Fibroblast of skin of abdomen (primary cell): ENCODE measurements around the gene PARS2. TPM values are rescaled to one million over a fixed set of nuclear protein-coding genes. Genes with fewer than 3 reads are reported as not detected.

Experiments
- DNase-seq: peaks from one replicate; pipeline ENCODE4 v3.0.0-alpha.2; 2013
- polyA plus RNA-seq, 2 experiments: library from polyadenylated mRNA; unstranded; fragments of 120-200 nt; gene quantifications; one replicate each; pipeline ENCODE4 v1.2.1, GENCODE V29; 2013; ENCODE audit not compliant: insufficient read length in 2 of 2

The PARS2 gene
- polyA plus RNA-seq (2013, experiment 1 of 2; ENCODE audit: insufficient read length) = 4.5 TPM
- polyA plus RNA-seq (2013, experiment 2 of 2; ENCODE audit: insufficient read length) = 4.4 TPM

DNA sequence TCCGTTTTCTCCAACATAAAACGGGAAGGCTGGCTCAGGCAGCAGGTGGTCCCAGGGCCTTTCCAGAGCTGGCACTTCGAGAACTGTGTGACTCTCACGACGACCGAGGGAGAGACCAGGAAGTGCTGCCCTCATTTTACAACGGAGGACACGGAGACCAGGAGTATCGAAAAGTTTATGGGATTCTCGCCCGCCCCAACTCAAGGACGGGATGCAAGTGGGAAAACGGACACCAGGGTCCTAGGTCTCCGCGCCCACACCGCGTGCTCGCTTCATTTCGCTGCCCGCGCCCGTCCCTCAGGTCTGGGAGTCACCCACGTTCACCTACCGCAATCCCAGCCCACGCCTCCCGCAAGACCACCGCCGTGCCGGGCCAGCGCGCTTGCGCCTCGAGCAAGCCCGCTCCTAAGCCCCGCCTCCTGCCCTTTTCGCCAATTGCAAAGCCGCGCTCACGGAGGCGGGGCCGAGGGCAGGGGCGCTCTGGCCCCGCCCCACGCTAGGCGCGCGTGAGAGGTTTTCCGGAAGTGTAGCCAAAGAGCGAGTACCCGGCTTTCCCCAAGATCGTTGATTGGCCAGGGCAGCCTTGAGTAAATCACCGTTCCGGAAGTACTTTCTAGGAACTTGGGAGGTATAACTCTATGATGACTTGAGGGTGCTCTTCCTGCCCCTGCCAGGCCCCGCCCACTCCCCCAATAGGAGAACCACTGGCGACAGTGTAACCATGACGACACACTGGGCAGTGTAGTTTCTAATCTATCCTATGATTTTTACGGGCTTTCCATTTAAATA lies at the start of gene PARS2:
Gene PARS2 (minus strand): TSS at position 391 of the 789 bp plus-strand sequence. CDS start 5,362 bp downstream, outside the sequence.
- peak; percentile 100 for DNase-seq

DNA sequence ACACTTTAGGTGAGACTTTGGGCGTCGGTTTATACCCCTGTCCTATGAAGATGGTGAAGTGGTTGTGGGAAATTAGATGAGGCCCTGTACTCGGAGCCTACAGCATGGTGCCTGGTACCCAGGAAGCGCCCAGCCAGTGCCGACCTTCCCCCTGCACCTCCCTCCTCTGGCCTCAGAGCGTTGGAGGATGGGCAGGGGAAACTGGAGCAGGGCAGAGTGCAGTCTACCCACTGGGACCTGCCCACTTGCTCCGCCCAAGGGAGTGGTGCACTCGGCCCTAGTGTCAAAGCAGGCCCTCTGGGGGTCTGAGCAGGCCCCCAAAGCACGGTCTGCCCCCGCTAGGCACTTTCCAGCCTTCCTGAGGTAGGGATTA lies 49.8 kb upstream of the PARS2 start:
- DNase-seq = no peak

DNA sequence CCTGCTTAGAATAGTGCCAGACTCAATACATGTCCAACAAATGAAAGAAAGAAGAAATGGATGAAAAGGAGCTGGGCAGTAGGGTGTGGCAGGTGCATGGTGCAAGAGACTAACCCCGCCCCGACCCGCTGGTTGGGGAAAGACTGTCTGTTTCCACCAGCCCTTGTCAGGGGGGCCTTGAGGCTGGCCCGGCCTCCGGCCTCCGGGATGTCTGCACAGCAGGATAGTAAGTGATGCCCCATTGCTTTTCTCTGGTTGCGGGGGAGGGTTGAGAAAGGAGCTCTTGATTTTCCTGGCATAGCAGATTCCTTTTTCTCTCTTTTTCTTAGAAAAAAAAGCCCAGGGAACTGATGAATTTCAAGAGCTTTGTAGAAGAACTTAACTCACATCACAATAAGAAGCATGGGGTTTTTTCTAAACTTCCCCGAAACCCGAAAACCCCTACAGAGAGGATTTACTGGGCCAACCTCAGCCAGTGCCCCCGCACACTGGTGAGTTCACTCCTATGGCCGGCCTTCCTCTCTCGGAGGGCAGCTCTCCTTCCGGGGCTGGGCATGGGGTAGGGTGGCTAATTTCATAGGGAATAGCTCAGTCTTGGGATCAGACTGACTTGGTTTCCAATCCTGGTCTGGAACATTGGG lies 49.3 kb upstream of the PARS2 start:
- no peak for DNase-seq

DNA sequence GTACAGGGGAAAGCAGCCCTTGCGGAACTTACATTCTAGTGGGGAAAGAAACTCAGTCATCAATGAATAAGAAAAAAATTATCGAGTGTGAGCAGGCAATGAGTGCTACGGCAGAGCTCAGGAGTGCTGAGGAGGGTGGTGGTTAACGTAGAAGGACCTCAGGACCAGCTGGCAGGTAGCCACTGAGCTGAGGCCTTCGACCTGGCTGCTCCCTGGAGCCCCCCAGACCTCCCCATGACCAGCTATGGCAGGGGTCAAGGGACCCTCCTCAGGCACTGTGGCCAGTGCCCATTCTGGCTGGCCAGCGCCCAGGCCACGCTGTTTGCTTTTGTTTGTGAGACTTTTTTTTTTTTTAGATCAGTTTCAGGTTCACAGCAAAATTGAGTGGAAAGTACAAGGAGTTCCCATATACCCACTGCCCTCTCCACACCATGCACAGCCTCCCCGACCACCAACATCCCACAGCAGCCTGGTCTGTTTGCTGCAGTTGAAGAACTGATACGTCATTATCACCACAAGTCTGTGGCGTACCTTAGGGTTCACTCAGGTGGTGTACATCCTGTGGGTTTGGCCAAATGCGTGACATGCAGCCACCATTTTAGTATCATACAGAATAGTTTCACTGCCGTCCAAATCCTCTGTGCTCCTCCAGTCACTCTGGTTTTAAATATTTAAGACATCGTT lies 48.6 kb upstream of the PARS2 start:
- no peak for DNase-seq

DNA sequence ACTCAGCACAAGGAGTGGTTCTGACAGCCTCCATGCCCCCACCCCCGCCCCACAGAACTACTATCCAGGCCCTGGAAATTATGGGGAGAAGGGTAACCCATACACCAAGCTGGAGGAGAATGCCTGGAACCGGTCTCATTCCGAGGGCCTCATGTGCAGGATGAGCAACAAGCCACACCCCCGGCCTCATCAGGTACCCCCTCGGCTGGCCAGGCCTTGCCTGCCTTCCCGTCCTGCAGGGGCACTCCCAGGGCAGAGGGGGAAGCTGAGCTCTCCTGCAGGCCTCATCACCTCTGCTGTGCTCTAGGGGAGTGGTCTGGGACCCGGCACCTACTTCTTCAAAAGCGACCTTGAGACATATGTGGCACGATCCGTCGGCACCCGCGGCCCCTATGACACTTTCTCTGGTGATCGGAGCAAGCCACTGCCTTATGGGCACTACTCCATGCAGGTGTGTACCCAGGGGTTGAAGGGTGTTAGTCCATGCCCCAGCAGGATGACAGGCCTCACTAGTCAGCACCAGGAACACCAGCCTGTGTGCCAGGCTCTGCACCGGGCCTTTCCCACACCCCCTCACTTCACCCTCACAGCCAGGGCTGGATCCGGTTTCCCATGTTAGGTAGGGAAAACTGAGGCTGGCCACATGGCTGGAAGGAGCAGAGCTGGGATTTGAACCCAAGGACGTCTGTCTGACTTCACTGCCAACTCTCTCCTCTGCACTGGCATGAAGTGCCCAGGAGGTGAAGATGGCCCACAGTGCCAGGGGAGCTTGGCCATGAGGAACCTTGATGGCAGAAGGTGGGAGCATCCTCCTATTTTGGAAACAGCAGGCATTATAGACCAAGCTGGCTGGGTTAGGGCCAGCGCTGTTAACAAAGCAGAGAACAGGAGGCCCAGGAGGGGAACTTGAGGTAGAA lies 47.7 kb upstream of the PARS2 start:
- no peak for DNase-seq

DNA sequence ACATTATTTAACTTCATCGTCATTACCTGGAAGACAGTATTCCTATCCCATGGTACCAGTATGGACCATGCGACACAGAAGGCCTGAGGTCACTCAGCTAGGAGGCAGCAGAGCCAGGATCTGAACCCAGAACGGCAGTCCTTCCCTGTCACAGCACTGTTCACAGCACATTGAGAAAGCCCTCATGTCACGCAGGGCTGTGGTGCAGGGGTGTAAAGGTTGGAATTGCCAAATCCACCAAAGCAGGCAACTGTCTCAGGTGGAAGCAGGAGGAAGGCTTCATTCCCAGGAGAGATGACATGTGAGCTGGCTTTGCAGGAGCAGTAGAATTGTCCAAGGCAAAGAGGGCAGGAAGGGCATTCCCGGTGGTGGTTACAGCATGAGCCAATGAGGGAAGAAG lies 46.7 kb upstream of the PARS2 start:
- DNase-seq = no peak

DNA sequence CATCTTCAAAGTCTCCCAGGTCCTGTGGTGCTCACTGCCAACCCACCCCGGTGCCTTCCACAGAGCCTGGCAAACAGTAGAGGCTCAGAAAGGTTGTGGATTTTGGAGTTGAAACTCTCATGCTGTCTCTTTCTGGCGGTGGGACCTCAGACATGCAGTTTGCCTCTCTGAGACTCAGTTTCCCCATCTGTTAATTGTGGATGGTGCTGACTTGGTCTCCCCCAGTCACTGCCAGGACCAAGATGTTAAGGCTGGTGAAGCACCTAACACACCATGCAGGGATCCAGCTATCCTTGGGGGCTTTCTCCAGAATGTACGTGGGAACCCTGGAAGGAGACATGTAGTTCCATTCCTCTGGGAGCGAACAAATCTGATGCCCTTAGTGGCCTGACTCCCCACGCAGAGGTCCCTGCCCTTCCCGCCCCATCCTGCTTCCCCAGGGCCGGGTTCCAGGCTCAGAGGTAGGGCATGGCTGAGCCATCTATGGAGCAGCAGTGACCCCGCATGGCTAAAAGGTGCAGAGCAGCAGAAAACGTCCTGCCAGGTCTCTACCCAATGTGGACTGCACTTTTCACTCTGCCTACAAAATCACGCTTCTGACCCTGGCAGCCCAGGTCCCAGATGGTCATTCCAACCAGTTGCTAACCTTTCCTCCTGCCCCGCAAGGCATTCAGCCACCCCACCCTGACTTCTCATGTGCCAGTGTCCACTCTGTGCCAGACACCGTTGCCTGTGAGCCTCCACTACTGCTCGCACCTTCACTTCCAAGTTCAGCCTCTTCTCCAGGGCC lies 46.0 kb upstream of the PARS2 start:
- DNase-seq = peak; percentile 44

DNA sequence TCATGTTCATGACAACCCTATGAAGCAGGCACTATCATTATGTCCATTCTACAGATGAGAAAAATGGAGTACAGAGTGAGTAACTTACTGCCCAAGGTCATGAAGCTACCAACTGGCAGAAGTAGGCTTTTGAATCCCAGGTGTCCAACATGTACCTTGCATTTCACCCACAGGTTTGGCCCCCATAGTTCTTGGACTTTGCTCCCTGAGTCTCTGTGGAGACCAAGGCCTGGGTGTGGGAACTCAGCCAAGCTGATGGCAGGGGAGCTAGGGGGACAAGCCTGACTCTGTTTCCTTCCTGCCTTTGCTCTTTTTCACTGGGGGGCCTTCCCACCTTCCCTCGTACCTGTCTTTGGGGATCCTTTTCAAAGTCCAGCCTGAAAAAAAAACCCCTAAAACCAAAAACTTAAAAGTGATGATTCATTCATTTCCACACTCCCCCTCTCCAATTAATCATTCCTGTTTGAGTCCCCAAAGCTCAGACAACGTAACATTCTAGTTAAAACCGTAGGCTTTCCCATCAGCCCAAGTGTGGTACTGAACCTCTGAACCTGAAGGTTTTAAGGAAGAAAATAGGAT lies 45.3 kb upstream of the PARS2 start:
- DNase-seq = no peak

DNA sequence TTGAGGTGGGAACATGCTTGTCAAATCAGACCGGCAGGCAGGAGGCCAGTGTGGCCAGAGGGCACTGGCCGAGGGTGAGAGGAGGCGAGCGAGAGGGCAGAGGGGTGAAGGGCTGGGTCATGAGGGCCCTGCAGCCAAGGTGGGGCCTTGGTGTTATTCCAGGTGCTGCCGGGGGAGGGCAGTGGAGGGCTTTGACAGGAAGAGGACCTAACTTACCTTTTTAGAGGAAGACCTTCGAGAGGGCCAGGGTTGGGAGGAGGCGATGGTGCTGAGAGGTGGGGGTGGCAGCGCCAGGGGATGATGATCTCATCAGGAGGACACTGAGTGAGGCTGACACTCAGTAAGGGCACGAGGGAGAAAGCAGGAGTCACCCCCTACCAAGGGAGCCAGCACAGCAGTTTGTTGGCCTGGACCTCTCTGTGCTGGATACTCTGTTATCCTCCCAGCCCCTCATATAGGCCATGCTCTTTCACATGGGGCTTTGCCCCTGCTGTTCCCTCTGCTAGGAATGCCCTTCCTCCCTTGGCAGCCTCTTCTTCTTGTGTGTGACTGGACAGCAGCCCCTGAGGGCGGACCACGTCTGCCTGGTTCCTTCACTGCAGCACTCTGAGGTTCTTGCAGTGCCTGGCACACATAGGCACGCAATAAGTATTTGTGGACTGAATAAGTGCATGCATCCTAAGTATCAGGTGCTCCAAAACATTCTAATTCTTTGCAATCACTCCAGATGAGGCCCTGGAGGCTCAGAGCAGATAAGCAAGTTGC lies 44.3 kb upstream of the PARS2 start:
- DNase-seq = no peak

DNA sequence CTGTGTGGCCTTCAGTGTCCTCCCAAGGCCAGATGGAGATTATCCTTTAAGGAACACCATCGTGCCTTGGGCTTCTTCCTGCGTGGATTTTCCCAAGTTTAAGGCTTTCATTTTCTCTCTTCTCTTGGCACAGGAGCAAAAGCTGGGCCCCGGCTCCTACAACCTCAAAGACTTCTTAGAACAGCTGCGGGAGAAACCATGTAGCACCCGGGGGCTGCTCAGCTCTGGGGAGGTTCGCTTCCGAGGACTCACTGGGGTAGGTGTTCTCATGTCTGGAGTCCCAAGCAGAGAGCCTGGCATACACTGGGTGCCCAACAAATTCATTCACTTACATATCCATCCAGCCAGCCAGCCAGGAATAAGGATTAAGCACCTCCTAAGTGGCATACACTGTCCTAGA lies 43.4 kb upstream of the PARS2 start:
- DNase-seq = no peak

DNA sequence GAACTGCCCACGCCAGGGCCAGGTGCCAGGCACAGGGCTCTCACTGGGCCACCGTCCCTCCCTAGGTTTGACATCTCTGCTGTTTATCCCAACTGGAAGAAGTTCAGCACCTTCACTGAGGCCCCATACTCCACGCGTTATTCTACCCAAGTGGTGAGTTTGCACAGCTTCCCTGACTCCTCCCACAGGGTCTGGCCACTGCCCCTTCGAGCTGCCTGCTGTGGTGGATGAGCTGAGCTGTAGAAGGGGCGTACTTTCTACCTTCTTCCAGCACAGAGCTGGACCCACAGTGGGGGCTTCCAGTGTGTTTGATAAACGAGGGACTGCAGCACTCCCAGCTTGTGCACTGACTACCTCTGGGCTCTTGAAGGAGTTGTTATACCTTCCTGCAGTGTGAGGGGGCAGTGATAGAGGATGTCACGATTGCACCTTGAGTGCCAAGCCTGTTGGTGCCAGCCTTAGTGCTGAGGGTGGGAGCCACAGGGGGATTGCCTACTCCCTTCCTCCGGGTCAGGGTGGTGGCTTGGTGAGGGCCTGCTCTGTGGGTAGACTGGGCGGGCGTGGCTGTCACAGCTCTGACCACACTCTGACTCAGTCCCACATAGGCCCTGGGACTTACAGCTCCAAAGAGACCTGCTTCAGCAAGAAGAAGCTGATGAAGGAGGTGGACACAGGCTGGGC lies 42.7 kb upstream of the PARS2 start:
- no peak for DNase-seq

DNA sequence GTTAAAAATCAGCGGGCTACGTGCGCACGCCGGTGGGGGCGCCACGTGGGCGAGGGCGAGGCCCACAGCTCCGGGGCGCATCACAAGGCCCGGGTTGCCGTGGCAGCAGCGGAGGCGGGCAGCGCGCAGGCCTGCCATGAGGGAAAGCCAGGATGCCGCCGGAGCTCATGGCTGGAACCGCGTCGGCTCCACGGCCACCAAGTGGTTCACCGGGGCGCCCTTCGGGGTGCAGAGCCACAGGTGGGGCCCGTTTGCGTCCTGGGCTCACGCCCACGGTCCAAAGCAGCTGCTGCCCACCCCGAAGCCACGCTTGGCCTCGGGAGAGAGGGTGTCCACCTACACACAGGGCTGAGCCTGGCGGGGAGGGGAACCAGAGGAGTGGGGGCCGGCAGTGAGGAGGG lies 41.7 kb upstream of the PARS2 start:
- DNase-seq = no peak

DNA sequence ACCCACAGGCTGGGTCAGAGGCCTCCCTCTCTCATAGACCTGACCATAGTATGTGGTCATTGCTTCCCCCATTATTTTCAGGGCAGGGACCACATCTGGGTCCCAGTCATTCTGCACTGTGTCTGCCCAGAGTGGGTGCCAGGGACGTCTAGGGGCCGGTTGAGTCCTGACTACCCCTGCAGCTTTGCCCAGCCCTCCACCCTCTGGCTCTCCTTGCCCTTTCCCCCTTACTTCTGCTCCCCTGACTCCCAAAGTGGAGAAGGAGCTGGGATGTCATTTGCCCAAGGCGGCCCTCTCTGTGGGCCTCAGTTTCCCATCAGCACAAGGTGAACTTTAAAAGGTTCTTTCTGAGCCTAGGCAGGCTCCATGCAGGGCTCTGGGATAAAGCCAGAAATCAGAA lies 41.1 kb upstream of the PARS2 start:
- no peak for DNase-seq

DNA sequence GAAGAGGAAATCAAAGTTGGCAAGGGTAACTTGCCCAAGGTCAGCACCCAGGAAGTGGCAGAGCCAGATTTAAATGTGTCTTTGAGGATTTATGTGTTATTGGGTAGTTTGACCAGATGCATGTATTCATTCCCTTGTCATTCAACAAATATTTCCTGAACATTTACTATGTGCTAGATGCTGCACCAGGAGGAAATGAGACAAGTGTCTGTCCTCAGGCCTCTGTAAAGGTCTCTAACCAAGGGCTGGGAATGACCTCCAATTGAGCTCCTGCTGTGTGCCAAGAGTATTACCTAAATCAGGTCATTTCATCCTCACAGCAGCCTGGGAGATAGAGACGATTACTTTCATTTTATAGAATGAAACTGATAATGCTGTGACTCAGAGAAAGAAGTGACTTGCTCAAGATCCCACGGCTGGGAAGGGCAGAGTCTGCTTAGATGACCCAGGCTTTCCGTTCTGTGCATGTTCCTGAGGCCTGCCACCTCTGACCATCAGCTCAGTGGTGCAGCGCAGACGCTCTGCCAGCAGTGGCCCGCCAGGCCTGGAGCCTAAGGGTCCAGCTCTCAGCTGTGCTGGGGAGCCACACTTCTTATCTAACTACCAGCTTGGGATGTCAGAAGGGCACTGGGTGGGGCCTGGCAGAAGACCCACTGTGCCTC lies 40.3 kb upstream of the PARS2 start:
- DNase-seq = no peak

DNA sequence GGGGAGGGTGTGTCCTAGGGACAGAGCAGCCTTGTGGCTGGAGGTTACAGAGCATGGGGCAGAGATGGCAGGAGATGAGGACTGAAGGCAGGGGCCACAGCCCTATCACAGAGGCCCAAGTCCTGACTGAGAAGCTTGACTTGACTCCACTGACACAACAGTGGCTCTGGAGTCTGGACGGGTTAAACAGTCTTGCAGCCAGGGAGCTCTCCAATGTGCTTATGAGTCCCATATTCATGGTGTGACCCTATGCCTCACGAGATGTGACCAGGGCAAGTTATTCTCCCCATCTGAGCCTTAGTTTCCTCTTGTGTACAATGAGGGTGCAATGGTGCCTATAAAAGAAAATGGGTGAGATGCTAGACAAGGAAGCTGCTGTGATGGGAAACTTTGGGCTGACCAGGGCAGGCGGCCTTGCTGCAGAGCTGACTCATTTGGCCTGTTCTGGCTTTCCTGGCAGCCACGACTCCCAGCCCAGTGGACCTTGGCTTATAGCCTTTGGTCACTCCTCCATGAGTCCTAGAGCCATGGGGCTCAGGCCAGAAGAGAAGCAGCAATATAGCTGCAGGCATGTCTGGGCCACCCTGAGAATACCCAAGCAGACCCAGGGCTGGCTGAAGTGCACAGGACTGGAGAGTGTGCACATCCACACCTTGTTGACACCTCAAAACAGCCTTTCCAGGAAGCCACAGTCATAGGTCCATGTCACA lies 39.6 kb upstream of the PARS2 start:
- DNase-seq = no peak

DNA sequence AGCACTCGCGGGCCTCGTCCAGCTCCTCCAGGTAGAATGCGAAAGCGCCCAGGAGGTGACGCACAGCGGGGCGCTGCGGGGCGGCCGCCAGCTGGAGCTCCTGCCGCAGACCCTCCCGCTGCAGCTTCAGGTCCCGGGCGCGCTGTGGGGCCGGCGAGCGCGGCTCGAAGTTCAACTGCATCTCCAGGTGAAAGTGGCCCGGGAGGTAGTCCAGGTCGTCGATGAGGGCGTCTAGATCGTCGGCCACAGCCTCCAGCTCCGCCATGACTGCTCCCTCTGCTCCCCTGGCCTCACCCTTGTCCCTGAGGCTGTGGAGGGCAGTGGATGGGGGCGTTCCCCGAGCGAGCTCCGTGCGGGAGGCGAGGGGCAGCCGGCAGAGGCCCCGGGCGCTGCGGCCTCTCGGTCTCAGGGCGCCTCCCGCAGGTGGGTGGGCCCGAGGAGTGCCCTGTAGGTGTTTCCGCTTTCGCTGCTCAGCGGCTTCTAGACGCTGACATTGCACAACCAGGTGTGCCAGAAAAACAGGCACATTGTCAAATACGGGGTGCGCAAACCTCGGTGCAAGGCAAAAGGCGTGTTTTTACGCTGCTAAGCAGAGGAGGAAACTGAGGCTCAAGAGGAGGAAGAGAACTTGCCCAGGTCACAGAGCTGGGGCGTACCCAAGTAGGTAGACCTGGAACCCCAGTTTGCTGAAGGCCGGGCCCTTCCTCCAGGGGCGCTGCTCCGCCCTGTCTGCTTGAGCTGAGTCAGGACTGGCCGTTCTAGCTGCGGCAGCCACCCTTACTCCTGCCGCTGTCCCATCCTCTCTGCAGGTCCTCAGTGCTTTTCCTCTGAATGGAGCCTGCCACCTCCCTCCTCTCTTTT lies 36.8 kb upstream of the PARS2 start, which contains the start of gene TTC22:
Gene TTC22 (minus strand): TSS at position 425 of the 861 bp plus-strand sequence. CDS start 160 bp downstream, at position 265.
- no peak for DNase-seq
